Measurements from ENCODE around the gene UBE2E2.

Gene UBE2E2

GRCh38 chr3:23640471-23641146, 437.5 kb downstream of the UBE2E2 start:
- no peak for DNase-seq

Measured in GDM1 (cell line).